HepG2 (cell line): ENCODE results near the gene TUBB3. TPM values are rescaled to one million over a fixed set of nuclear protein-coding genes. Genes with fewer than 3 reads are reported as not detected.

Experiments used
- ATAC-seq: fragments of 200-7000 bp; cut with Tn5 transposase; 3 replicates; pipeline ENCODE4 v1.9.1; 2020; ENCODE audit warnings: mild to moderate bottlenecking, moderate library complexity
- BruUV-seq: library from RNA; stranded (reverse); fragments of 400-500 nt; replicated peaks from 2 replicates; lab custom pipeline; 2021; lab: Mats Ljungman, UMichigan
- CTCF ChIA-PET: fragments of 300-600 bp; formaldehyde crosslinking; extraction: SDS; loops from one replicate; lab custom pipeline; 2021; ENCODE audit warnings: low total read pairs, inconsistent platforms, low intra/inter-chr PET ratio; lab: Yijun Ruan, JAX
- POLR2A ChIA-PET: fragments of 350-600 bp; sonication (Branson Sonifier 250); formaldehyde crosslinking; loops from one replicate; lab custom pipeline; 2020; ENCODE audit warnings: antibody characterized with exemption, inconsistent platforms; lab: Yijun Ruan, JAX
- DNase-seq: peaks from one replicate; pipeline ENCODE4 v3.0.0-alpha.2; 2015; ENCODE audit warnings: low spot score
- FAIRE-seq: peaks from 3 replicates; lab custom pipeline; 2011; peaks lifted over from hg19 to GRCh38; lab: Jason Lieb, UNC
- H2AFZ ChIP-seq: one replicate; pipeline ENCODE4 v1.6.1; 2011; ENCODE audit warnings: low read length, inconsistent platforms
- H3K27ac ChIP-seq: fragments of 300-600 bp; 3 replicates; pipeline ENCODE4 v1.8.0; 2011; ENCODE audit warnings: mixed run types, mild to moderate bottlenecking, mixed read lengths, low read length, inconsistent platforms; ENCODE audit not compliant: insufficient read depth; ENCODE audit errors: extremely low read length
- H3K27me3 ChIP-seq, 2 experiments: fragments of 200-600 bp in 1 of 2; 2 replicates in 1 of 2; 3 replicates in 1 of 2; pipeline versions ENCODE4 v1.6.0 to v1.8.0; 2011; ENCODE audit warnings: low read length in 2 of 2, mild to moderate bottlenecking in 2 of 2, moderate library complexity in 2 of 2, inconsistent platforms in 1 of 2; ENCODE audit not compliant: insufficient read depth in 2 of 2, control insufficient read depth in 1 of 2
- H3K36me3 ChIP-seq, 2 experiments: fragments of 200-600 bp in 1 of 2; replicated peaks in 1 of 2; 2 replicates in 1 of 2; 3 replicates in 1 of 2; pipeline versions ENCODE4 v1.5.1 to v1.8.0; 2011; ENCODE audit warnings: low read length in 2 of 2, inconsistent platforms in 1 of 2; ENCODE audit not compliant: insufficient read depth in 2 of 2, control insufficient read depth in 1 of 2
- H3K4me1 ChIP-seq: 2 replicates; pipeline ENCODE4 v1.5.1; 2012; ENCODE audit warnings: low read length, inconsistent platforms; ENCODE audit not compliant: insufficient read depth
- H3K4me2 ChIP-seq: 2 replicates; pipeline ENCODE4 v1.6.0; 2011; ENCODE audit warnings: low read depth, low read length, inconsistent platforms
- H3K4me3 ChIP-seq, 3 experiments: fragments of 200-600 bp in 1 of 3; sonication (generic), shearing (Covaris generic) in 1 of 3; replicated peaks in 1 of 3; 2 replicates each; pipeline ENCODE4 v1.5.1; 2011 to 2016; ENCODE audit warnings: low read length in 3 of 3, inconsistent platforms in 2 of 3, low read depth in 2 of 3, mild to moderate bottlenecking in 2 of 3, control low read depth in 1 of 3, mixed read lengths in 1 of 3; ENCODE audit not compliant: insufficient read depth in 1 of 3
- H3K79me2 ChIP-seq: one replicate; pipeline ENCODE4 v1.6.1; 2011; ENCODE audit warnings: low read length, inconsistent platforms; ENCODE audit not compliant: insufficient read depth
- H3K9ac ChIP-seq: 2 replicates; pipeline ENCODE4 v1.6.0; 2011; ENCODE audit warnings: mild to moderate bottlenecking, low read depth, low read length, inconsistent platforms; ENCODE audit not compliant: insufficient read depth
- H3K9me3 ChIP-seq: 2 replicates; pipeline ENCODE4 v1.5.1; 2012; ENCODE audit warnings: mild to moderate bottlenecking, low read length
- H4K20me1 ChIP-seq: 2 replicates; pipeline ENCODE4 v1.6.0; 2011; ENCODE audit warnings: inconsistent platforms, mild to moderate bottlenecking, low read length, moderate library complexity; ENCODE audit not compliant: insufficient read depth
- AGO2 ChIP-seq: fragments of 200-400 bp; formaldehyde crosslinking; optimal IDR thresholded peaks from 2 replicates; pipeline ENCODE3; 2017; ENCODE audit warnings: mild to moderate bottlenecking, low read depth, low read length, moderate library complexity
- CEBPB ChIP-seq: IDR thresholded peaks from 2 replicates; pipeline ENCODE4 v1.6.1; 2011; ENCODE audit warnings: low read depth, low read length, improper control_type of control experiment, borderline replicate concordance
- HIVEP1 ChIP-seq: sonication (generic); formaldehyde crosslinking; IDR thresholded peaks from 2 replicates; pipeline ENCODE4 v1.4.0; 2020; ENCODE audit warnings: mild to moderate bottlenecking, missing genetic modification reagents
- MAFK ChIP-seq, 2 experiments: IDR thresholded peaks in 1 of 2; conservative IDR thresholded peaks in 1 of 2; 2 replicates each; pipeline ENCODE4 v1.6.1; 2011; ENCODE audit warnings: improper control_type of control experiment in 2 of 2, low read length in 2 of 2
- RORA ChIP-seq: sonication (generic); formaldehyde crosslinking; IDR thresholded peaks from 2 replicates; pipeline ENCODE4 v1.5.0; 2020; ENCODE audit warnings: mild to moderate bottlenecking, missing genetic modification reagents, moderate library complexity
- SMAD9 ChIP-seq: sonication (generic); formaldehyde crosslinking; IDR thresholded peaks from 2 replicates; pipeline ENCODE4 v1.5.1; 2020; ENCODE audit warnings: mild to moderate bottlenecking, missing genetic modification reagents
- WGBS: methylation state at CpG from one replicate; pipeline ENCODE4 v1.1.6; 2017; ENCODE audit warnings: low lambda C conversion rate; 5-methylcytosine and 5-hydroxymethylcytosine counted together
- in situ Hi-C: cut with HindIII; loops from 2 replicates; pipeline ENCODE4 v1.10.0; 2017; ENCODE audit warnings: low pct_unique_long_range_greater_than_20kb; ENCODE audit not compliant: extremely low pct_ligation_motif_present
- intact Hi-C: fragments of 100-400 bp; cut with micrococcal nuclease; formaldehyde crosslinking; loops from one replicate; pipeline ENCODE4 v1.10.0; 2022; ENCODE audit not compliant: unreplicated experiment
- polyA plus RNA-seq, 8 experiments: library from polyadenylated mRNA; depleted of rRNA in 3 of 8; stranded (reverse) in 7 of 8; unstranded in 1 of 8; fragments of >200 nt; fragmentation: Illumina TruSeq in 4 of 8; extraction: Trizol in 4 of 8; gene quantifications; 2 replicates each; pipeline versions ENCODE4 v1.2.1 to v1.2.3, GENCODE V29; 2011 to 2016; ENCODE audit warnings: low read depth in 4 of 8, missing spikeins in 1 of 8, mixed read lengths in 1 of 8; ENCODE audit not compliant: insufficient read depth in 1 of 8
- total RNA-seq, 5 experiments: library from RNA; depleted of rRNA; stranded (reverse); fragments of >200 nt; fragmentation: Illumina TruSeq; extraction: Trizol; gene quantifications; 2 replicates each; pipeline ENCODE4 v1.2.3, GENCODE V29; 2016; ENCODE audit warnings: low read depth in 1 of 5

The TUBB3 gene
- total and polyA plus RNA-seq, 2 of the 13 experiments (the other 11 are each of a cell fraction or from before 2014, with no cell fraction given) = 110 to 185 TPM

DNA sequence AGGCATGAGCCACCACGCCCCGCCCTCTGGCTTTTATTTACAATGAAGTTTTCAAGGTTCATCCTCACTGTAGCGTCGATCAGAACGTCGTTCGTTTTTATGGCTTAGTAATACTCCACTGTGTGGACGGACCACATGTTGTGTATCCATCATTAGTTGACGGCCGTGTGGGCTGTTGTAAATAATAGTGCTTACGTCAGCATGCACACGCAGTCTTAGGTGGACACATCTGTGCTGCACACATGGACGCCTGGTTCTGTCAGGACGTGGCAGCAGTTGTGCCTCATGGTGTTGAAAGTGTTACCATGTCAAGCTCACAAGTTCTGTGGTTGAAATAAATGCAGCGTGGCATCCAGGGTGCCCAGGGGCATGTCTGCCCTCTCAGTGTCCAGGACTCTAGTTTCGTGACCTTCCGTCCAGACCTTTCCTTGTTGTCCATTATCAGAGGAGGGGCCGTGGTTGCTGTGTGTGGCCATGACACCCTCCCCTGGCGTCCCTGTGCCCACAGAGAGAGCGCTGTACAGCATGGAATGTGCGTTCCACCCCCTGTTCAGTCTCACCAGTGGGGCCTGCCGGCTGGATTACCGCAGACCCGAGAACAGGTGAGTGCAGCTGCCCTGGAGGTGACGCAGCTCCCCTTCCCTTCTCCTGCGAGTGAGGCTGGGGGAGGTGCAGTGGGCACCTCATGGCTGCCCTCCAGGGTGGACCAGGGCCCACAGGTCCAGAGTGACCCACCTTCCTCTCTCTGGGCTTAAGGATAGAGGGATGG lies 27.5 kb upstream of the TUBB3 start (continued):
- TF ChIP-seq SMAD9 (CRISPR knock-in tag) = no peak
- TF ChIP-seq AGO2 = peak; percentile 67
- TF ChIP-seq HIVEP1 (CRISPR knock-in tag) = 0 out of 2 replicates have a peak, but pooled peaks have one; percentile 46
- no peak for TF ChIP-seq RORA (CRISPR knock-in tag)
- peak; percentile 56 to 71; a peak in 3 of 4 replicates for TF ChIP-seq MAFK (conservative IDR thresholded peaks at IDR 0.05 in 1 of 2, IDR thresholded peaks at IDR 0.05 in 1 of 2; ENCODE audit: low read length in 2 of 2)
- TF ChIP-seq, all 625 proteins: peak for 7

DNA sequence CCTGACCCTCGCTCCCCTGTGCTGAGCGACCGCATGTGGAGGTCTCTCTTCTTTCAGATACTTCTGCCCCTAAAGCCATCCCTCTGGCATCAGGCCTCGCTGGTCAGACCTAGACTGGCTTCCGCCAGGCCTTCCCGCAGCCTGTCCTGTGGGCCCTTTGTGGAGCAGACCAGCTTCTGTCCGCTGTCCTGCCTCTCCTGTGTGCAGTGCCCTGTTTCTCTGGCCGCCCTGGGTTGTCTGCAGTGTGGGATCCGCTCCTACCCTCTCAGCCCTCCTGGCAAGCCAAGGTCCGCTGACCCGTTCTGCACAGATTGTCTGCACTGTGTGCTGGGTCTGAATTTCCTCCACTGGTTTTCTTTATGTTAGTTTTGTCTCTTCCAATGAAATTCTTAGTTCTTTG lies 25.9 kb upstream of the TUBB3 start:
- peaks cover 45 to 80% of the 10 kb centered on the region in 2 experiments for H3K36me3 ChIP-seq
- H3K27ac ChIP-seq = no peak overlapping the region
- FAIRE-seq = no peak
- ATAC-seq = no peak
- no peak overlapping the region for H3K9ac ChIP-seq
- TF ChIP-seq CEBPB (no peak), AGO2 (peak; percentile 55)
- no peaks in the 10 kb centered on the region for H3K79me2 ChIP-seq
- intact Hi-C loops = no loop called here
- no peaks in the 10 kb centered on the region; the same call in 1 of the 2 replicates for H4K20me1 ChIP-seq
- H2AFZ ChIP-seq = no peak overlapping the region
- in situ Hi-C loops = no loop called here
- no peaks in the 10 kb centered on the region for H3K9me3 ChIP-seq
- ChIA-PET CTCF (no interaction called here), POLR2A (no interaction called here)
- no peaks in the 10 kb centered on the region for H3K27me3 ChIP-seq
- H3K4me2 ChIP-seq = no peak overlapping the region
- no TSS peak for BruUV-seq
- no peak overlapping the region for H3K4me3 ChIP-seq
- no peak for DNase-seq
- whole genome bisulfite sequencing = 98% methylated on average over 11 of the region's 11 CpGs
- H3K4me1 ChIP-seq = no peaks in the 10 kb centered on the region
